ENCODE results near the gene ZNF714. TPM values are rescaled to one million over a fixed set of nuclear protein-coding genes. Genes with fewer than 3 reads are reported as not detected.

Gene ZNF714
- total RNA-seq, 2 experiments from 2014 or later: 11.6 to 11.8 TPM

GRCh38 chr19:21149877-21150276 is 67.9 kb downstream of the ZNF714 start:
- intact Hi-C loops (cut with micrococcal nuclease): loop anchor here (10.0 kb wide), 1 partner anchor 125 kb away; the partner anchor contains the start of gene ZNF430
- Mint-ChIP-seq H3K27me3 (no peaks in the 10 kb centered on the region), H3K4me1 (ENCODE audit: low read depth) (peaks cover 29% of the 10 kb centered on the region), H3K27ac (no peak overlapping the region), H3K9me3 (peaks cover 8% of the 10 kb centered on the region), H3K4me3 (no peak overlapping the region), H3K36me3 (ENCODE audit: low read depth) (peaks cover 86% of the 10 kb centered on the region)
- ChIA-PET POLR2A (no interaction called here), CTCF (no interaction called here)
- no peak for TF ChIP-seq CTCF (IDR thresholded peaks at IDR 0.05)
- no peak for DNase-seq
- no peak for ATAC-seq

- no peak for TF ChIP-seq CTCF (IDR thresholded peaks at IDR 0.05)
- Mint-ChIP-seq H3K27ac (no peak overlapping the region), H3K27me3 (no peaks in the 10 kb centered on the region), H3K4me1 (ENCODE audit: low read depth) (peaks cover 31% of the 10 kb centered on the region), H3K4me3 (no peak overlapping the region), H3K9me3 (peaks cover 14% of the 10 kb centered on the region), H3K36me3 (ENCODE audit: low read depth) (peaks cover 86% of the 10 kb centered on the region)
- ATAC-seq: no peak
- ChIA-PET POLR2A (no interaction called here), CTCF (interaction anchor here (0.7 kb wide), 1 partner anchor 12 kb away, joined by 4 read pairs; no protein-coding TSS in a partner anchor)
- intact Hi-C loops (cut with micrococcal nuclease): no loop called here
- no peak for DNase-seq
Measured at GRCh38 chr19:21151460-21151859, 69.5 kb downstream of the ZNF714 start.

GRCh38 chr19:21158523-21159135 is 76.6 kb downstream of the ZNF714 start:
- intact Hi-C loops (cut with micrococcal nuclease): no loop called here
- ATAC-seq (no peak), DNase-seq (no peak)
- Mint-ChIP-seq H3K4me1 (ENCODE audit: low read depth) (peaks cover 27% of the 10 kb centered on the region), H3K27me3 (no peaks in the 10 kb centered on the region), H3K4me3 (no peak overlapping the region), H3K27ac (no peak overlapping the region), H3K9me3 (peaks cover 10% of the 10 kb centered on the region), H3K36me3 (ENCODE audit: low read depth) (peaks cover 62% of the 10 kb centered on the region)
- TF ChIP-seq CTCF (IDR thresholded peaks at IDR 0.05): no peak
- POLR2A ChIA-PET: no interaction called here
- CTCF ChIA-PET: no interaction called here

GRCh38 chr19:21164541-21164940 is 82.5 kb downstream of the ZNF714 start:
- Mint-ChIP-seq H3K9me3 (peaks cover 1% of the 10 kb centered on the region), H3K36me3 (ENCODE audit: low read depth) (peaks cover 51% of the 10 kb centered on the region), H3K4me3 (no peak overlapping the region), H3K27ac (no peak overlapping the region), H3K4me1 (ENCODE audit: low read depth) (peaks cover 16% of the 10 kb centered on the region), H3K27me3 (no peaks in the 10 kb centered on the region)
- intact Hi-C loops (cut with micrococcal nuclease): no loop called here
- DNase-seq: no peak
- ChIA-PET POLR2A (no interaction called here), CTCF (no interaction called here)
- no peak for ATAC-seq
- TF ChIP-seq CTCF (IDR thresholded peaks at IDR 0.05): no peak

GRCh38 chr19:21166436-21166835 is 84.4 kb downstream of the ZNF714 start:
- ChIA-PET CTCF (no interaction called here), POLR2A (no interaction called here)
- intact Hi-C loops (cut with micrococcal nuclease): no loop called here
- ATAC-seq (no peak), DNase-seq (no peak)
- Mint-ChIP-seq H3K27ac (no peak overlapping the region), H3K4me1 (ENCODE audit: low read depth) (peaks cover 10% of the 10 kb centered on the region), H3K36me3 (ENCODE audit: low read depth) (peaks cover 47% of the 10 kb centered on the region), H3K27me3 (no peaks in the 10 kb centered on the region), H3K9me3 (no peaks in the 10 kb centered on the region), H3K4me3 (no peak overlapping the region)
- TF ChIP-seq CTCF (IDR thresholded peaks at IDR 0.05): no peak

Other genes starting within 250 kb of the ZNF714 start
- 10 to 100 TPM; 17.6 to 18.6 TPM for gene ZNF85, start 159.0 kb upstream of the ZNF714 start, total RNA-seq
- gene ZNF430, start 61.5 kb upstream of the ZNF714 start, total RNA-seq: 10 to 100 TPM; 20.4 to 20.8 TPM
- gene ZNF431, start 59.8 kb downstream of the ZNF714 start, total RNA-seq: 10 to 100 TPM; 16.8 to 18.7 TPM
- 1 to 10 TPM; 9.2 to 9.3 TPM for gene ZNF708, start 247.2 kb downstream of the ZNF714 start, total RNA-seq